Measurements from ENCODE around the gene SETD1A. TPM values are rescaled to one million over a fixed set of nuclear protein-coding genes. Genes with fewer than 3 reads are reported as not detected.

Gene SETD1A
- total RNA-seq, 2 donors from 2014 or later, result 23.8 to 25.0 TPM

DNA sequence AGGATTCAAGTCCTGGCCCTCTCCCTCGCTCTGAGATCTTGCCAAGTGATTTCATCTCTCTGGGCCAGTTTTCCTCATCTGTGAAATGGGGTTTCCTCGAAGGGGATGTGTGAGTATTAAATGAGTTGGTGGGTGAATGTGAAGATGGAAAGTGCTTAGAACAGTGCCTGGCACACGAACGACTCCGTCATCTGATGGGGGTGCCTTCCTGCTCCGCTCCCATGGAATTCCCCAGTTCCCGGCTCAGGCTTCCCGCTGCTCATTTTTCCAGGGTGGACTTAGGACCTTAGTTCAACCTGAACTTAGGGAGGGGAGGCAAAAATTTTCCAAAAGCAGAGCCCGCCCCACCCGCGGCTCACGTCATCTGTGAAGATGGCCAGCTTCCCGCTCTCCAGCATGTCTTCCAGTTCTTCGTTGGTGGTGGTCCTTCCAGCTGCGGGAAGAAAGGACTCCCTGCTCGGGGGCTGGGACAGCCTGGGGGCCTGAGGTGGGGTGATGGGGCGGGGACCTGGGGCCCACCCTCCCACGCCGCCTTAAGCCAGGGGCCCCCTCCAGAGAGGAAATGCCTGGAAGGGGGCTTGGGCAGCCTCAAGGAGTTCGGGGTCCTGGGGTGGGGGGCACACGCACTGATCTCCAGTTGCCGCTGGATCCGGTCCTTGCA is 38.9 kb downstream of the SETD1A start:
- WGBS, 2 experiments (ENCODE audit: insufficient coverage in 1 of 2, insufficient read length in 1 of 2), result 37 to 58% methylated on average over 6 to 23 of the region's 23 CpGs
- H3K4me3 Mint-ChIP-seq, result peak overlapping the region; percentile 59
- Histone ChIP-seq H3K4me1 (ENCODE audit: control insufficient read depth, insufficient read depth, low read length) (no peaks in the 10 kb centered on the region), H3K9me3 (ENCODE audit: control insufficient read depth, low read length) (no peaks in the 10 kb centered on the region), H3K27me3 (ENCODE audit: control insufficient read depth, insufficient read depth, low read length, poor library complexity, severe bottlenecking) (peaks cover 40% of the 10 kb centered on the region), H3K9ac (ENCODE audit: extremely low read depth, low read length, poor library complexity, severe bottlenecking) (no peak overlapping the region), H3K36me3 (ENCODE audit: control insufficient read depth, insufficient read depth, low read length) (no peaks in the 10 kb centered on the region), H3K27ac (ENCODE audit: low read depth, low read length) (no peak overlapping the region), H3K4me3 (ENCODE audit: low read length) (peak overlapping the region; percentile 77)
- H3K27ac Mint-ChIP-seq, result no peak overlapping the region
- no peaks in the 10 kb centered on the region for H3K36me3 Mint-ChIP-seq (ENCODE audit: low read depth)
- no peaks in the 10 kb centered on the region for H3K4me1 Mint-ChIP-seq
- H3K9me3 Mint-ChIP-seq, result no peaks in the 10 kb centered on the region
- TF ChIP-seq, protein P1, sequence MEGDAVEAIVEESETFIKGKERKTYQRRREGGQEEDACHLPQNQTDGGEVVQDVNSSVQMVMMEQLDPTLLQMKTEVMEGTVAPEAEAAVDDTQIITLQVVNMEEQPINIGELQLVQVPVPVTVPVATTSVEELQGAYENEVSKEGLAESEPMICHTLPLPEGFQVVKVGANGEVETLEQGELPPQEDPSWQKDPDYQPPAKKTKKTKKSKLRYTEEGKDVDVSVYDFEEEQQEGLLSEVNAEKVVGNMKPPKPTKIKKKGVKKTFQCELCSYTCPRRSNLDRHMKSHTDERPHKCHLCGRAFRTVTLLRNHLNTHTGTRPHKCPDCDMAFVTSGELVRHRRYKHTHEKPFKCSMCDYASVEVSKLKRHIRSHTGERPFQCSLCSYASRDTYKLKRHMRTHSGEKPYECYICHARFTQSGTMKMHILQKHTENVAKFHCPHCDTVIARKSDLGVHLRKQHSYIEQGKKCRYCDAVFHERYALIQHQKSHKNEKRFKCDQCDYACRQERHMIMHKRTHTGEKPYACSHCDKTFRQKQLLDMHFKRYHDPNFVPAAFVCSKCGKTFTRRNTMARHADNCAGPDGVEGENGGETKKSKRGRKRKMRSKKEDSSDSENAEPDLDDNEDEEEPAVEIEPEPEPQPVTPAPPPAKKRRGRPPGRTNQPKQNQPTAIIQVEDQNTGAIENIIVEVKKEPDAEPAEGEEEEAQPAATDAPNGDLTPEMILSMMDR (conservative IDR thresholded peaks at IDR 0.05), result no peak
- peaks cover 35% of the 10 kb centered on the region for H3K27me3 Mint-ChIP-seq (ENCODE audit: insufficient read depth)
- no peak for DNase-seq

DNA sequence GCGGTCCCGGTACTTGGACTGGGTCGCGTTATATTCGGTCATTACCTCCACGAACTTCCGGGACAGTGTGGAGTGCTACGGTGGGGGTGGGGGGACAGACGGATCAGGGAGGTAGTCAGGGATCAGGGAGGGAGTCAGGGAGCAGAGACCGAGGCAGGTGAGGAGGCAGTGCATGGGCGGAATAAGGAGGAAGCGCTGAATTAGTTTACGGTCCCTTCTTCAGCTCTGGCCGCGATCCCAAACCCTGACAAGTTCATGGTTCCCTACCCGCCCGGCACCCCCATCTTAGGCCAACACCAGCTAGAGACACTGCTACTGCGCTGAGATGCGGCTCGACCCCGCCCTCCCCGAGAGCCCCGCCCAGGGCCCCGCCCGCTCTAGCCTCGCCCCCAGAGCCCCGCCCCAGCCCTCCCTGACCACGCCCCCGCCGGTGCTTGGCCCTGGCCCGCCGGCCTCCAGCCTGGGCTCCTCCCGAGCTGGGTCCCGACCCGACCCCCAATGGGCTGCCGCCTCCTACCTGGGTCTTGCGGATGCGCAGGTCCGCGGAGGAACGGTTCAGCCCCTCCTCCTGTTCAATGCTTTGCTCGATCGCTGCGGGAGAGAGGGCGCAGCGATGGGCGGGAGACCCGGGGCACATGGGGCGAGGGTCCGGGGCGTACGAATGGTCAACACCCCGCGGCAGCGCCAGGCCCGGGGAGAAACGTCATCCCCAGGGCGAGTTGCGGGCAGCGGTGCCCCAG is 39.6 kb downstream of the SETD1A start:
- no peak overlapping the region for H3K27ac ChIP-seq (ENCODE audit: low read depth, low read length)
- no peaks in the 10 kb centered on the region for H3K9me3 ChIP-seq (ENCODE audit: control insufficient read depth, low read length)
- peak overlapping the region; percentile 77 for H3K4me3 ChIP-seq (ENCODE audit: low read length)
- H3K27ac Mint-ChIP-seq, result no peak overlapping the region
- WGBS, 2 experiments (ENCODE audit: insufficient coverage in 1 of 2, insufficient read length in 1 of 2), result 3% methylated on average over 26 to 60 of the region's 60 CpGs
- no peak overlapping the region for H3K9ac ChIP-seq (ENCODE audit: extremely low read depth, low read length, poor library complexity, severe bottlenecking)
- DNase-seq, result peak; percentile 97
- H3K36me3 Mint-ChIP-seq (ENCODE audit: low read depth), result no peaks in the 10 kb centered on the region
- TF ChIP-seq, protein P1 (conservative IDR thresholded peaks at IDR 0.05), result no peak
- peak overlapping the region; percentile 59 for H3K4me3 Mint-ChIP-seq
- H3K4me1 Mint-ChIP-seq, result no peaks in the 10 kb centered on the region
- H3K9me3 Mint-ChIP-seq, result no peaks in the 10 kb centered on the region
- H3K36me3 ChIP-seq (ENCODE audit: control insufficient read depth, insufficient read depth, low read length), result no peaks in the 10 kb centered on the region
- H3K27me3 ChIP-seq (ENCODE audit: control insufficient read depth, insufficient read depth, low read length, poor library complexity, severe bottlenecking), result peaks cover 40% of the 10 kb centered on the region
- H3K27me3 Mint-ChIP-seq (ENCODE audit: insufficient read depth), result peaks cover 36% of the 10 kb centered on the region
- H3K4me1 ChIP-seq (ENCODE audit: control insufficient read depth, insufficient read depth, low read length), result no peaks in the 10 kb centered on the region

DNA sequence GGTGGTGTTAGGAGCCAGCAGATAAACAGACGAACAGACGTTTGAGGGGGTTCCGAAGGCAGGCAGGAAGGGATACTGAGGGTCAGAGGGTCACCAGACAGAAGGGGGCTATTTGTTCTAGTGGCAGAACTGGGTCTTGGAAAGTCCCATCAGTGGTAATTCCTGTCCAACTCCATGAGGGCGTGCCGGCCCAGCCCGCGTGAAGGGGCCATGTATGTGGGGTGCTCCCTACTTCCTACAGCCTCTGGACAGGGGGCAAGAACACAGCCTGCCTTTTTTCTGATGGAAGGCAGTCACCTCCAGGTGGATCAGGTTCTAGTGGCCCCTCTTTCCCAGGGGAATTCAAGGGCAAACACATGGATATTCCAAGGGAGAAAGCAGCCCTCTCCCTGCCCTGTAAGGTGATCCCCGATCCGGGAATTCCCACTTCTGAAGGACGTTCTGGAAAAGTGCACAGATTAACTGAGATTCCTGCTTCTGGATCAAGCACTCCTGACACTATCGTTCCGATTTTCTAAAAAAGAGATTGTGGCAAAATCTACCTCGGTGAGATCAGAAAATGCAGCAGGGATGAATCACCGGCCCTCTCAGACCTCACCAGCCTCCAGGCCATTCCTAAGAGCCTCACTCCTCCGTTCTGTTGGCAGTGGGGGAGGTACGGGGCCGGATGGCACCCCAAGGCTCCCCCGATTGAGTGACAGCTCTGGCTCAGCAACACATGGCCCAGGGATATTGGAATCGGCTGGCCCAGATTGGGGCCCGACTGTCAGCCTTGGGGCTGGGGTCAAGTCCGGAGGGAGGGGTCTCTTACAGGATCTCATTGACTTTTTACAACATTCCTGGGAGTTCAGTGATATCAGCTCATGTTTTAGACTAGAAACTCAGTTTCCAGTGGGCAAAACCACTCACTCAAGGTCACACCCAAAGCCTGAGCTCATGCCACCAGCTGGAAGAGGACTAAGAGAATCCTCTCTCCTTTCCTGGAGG is 40.5 kb downstream of the SETD1A start:
- DNase-seq, result no peak
- H3K27ac Mint-ChIP-seq, result no peak overlapping the region

More for the DNA sequence above, 40.5 kb downstream of the SETD1A start:
- TF ChIP-seq, protein P1 (conservative IDR thresholded peaks at IDR 0.05), result no peak
- Mint-ChIP-seq H3K9me3 (no peaks in the 10 kb centered on the region), H3K4me1 (no peaks in the 10 kb centered on the region), H3K36me3 (ENCODE audit: low read depth) (no peaks in the 10 kb centered on the region), H3K27me3 (ENCODE audit: insufficient read depth) (peaks cover 37% of the 10 kb centered on the region), H3K4me3 (peak overlapping the region; percentile 59)
- peaks cover 40% of the 10 kb centered on the region for H3K27me3 ChIP-seq (ENCODE audit: control insufficient read depth, insufficient read depth, low read length, poor library complexity, severe bottlenecking)
- H3K36me3 ChIP-seq (ENCODE audit: control insufficient read depth, insufficient read depth, low read length), result no peaks in the 10 kb centered on the region
- H3K9ac ChIP-seq (ENCODE audit: extremely low read depth, low read length, poor library complexity, severe bottlenecking), result no peak overlapping the region
- H3K4me3 ChIP-seq (ENCODE audit: low read length), result peak overlapping the region; percentile 77
- WGBS, 2 experiments (ENCODE audit: insufficient coverage in 1 of 2, insufficient read length in 1 of 2), result 63 to 67% methylated on average over 10 to 21 of the region's 21 CpGs
- no peaks in the 10 kb centered on the region for H3K4me1 ChIP-seq (ENCODE audit: control insufficient read depth, insufficient read depth, low read length)
- H3K9me3 ChIP-seq (ENCODE audit: control insufficient read depth, low read length), result no peaks in the 10 kb centered on the region
- no peak overlapping the region for H3K27ac ChIP-seq (ENCODE audit: low read depth, low read length)

Measured in endodermal cell (in vitro differentiated cells).